ENCODE results near the gene INSYN1. TPM values are rescaled to one million over a fixed set of nuclear protein-coding genes. Genes with fewer than 3 reads are reported as not detected.

INSYN1 gene
- total RNA-seq, 2 donors from 2014 or later: not detected

- Mint-ChIP-seq H3K4me3 (peak overlapping the region; percentile 59 to 65), H3K9me3 (no peaks in the 10 kb centered on the region), H3K36me3 (ENCODE audit: insufficient read depth in 2 of 2) (no peaks in the 10 kb centered on the region), H3K27ac (no peak overlapping the region), H3K4me1 (ENCODE audit: low read depth) (peaks cover 31% of the 10 kb centered on the region), H3K27me3 (ENCODE audit: low read depth) (peaks cover 76% of the 10 kb centered on the region)
- ATAC-seq (replicated peaks in 1 of 2) (no peak), DNase-seq (no peak)
Observed at GRCh38 chr15:73696641-73697001, 56.5 kb downstream of the INSYN1 start.

- Mint-ChIP-seq H3K4me1 (ENCODE audit: low read depth) (peaks cover 31% of the 10 kb centered on the region), H3K27me3 (ENCODE audit: low read depth) (peaks cover 71% of the 10 kb centered on the region), H3K4me3 (peak overlapping the region; percentile 59 to 65), H3K9me3 (no peaks in the 10 kb centered on the region), H3K27ac (no peak overlapping the region), H3K36me3 (ENCODE audit: insufficient read depth in 2 of 2) (no peaks in the 10 kb centered on the region)
- ATAC-seq (replicated peaks in 1 of 2): no peak
- no peak for DNase-seq
Observed at GRCh38 chr15:73695773-73696640, 57.1 kb downstream of the INSYN1 start.

GRCh38 chr15:73694419-73694818, 58.7 kb downstream of the INSYN1 start:
- Mint-ChIP-seq H3K27me3 (ENCODE audit: low read depth) (peaks cover 63% of the 10 kb centered on the region), H3K4me1 (ENCODE audit: low read depth) (peaks cover 23% of the 10 kb centered on the region)

GRCh38 chr15:73691396-73691795, 61.8 kb downstream of the INSYN1 start:
- no peak for DNase-seq
- Mint-ChIP-seq H3K36me3 (ENCODE audit: insufficient read depth in 2 of 2) (no peaks in the 10 kb centered on the region), H3K9me3 (no peaks in the 10 kb centered on the region), H3K27ac (no peak overlapping the region), H3K27me3 (ENCODE audit: low read depth) (peaks cover 56% of the 10 kb centered on the region), H3K4me3 (no peak overlapping the region), H3K4me1 (ENCODE audit: low read depth) (peaks cover 2% of the 10 kb centered on the region)
- peak in 1 of 2 donors; percentile 30 for ATAC-seq (replicated peaks in 1 of 2)

More at GRCh38 chr15:73694419-73694818, 58.7 kb downstream of the INSYN1 start:
- Mint-ChIP-seq H3K4me3 (no peak overlapping the region), H3K9me3 (no peaks in the 10 kb centered on the region), H3K27ac (no peak overlapping the region), H3K36me3 (ENCODE audit: insufficient read depth in 2 of 2) (no peaks in the 10 kb centered on the region)
- DNase-seq: no peak
- no peak for ATAC-seq (replicated peaks in 1 of 2)

GRCh38 chr15:73688455-73688854, 64.7 kb downstream of the INSYN1 start:
- DNase-seq (no peak), ATAC-seq (replicated peaks in 1 of 2) (no peak)
- H3K27me3 Mint-ChIP-seq (ENCODE audit: low read depth): peaks cover 49% of the 10 kb centered on the region
- peaks cover 10% of the 10 kb centered on the region for H3K4me1 Mint-ChIP-seq (ENCODE audit: low read depth)
- H3K36me3 Mint-ChIP-seq (ENCODE audit: insufficient read depth in 2 of 2): no peaks in the 10 kb centered on the region
- H3K9me3 Mint-ChIP-seq: no peaks in the 10 kb centered on the region
- no peak overlapping the region for H3K4me3 Mint-ChIP-seq
- no peak overlapping the region for H3K27ac Mint-ChIP-seq

GRCh38 chr15:73687351-73687750, 65.8 kb downstream of the INSYN1 start:
- Mint-ChIP-seq H3K4me1 (ENCODE audit: low read depth) (peaks cover 21% of the 10 kb centered on the region), H3K27me3 (ENCODE audit: low read depth) (peaks cover 51% of the 10 kb centered on the region), H3K27ac (no peak overlapping the region), H3K4me3 (no peak overlapping the region), H3K9me3 (no peaks in the 10 kb centered on the region), H3K36me3 (ENCODE audit: insufficient read depth in 2 of 2) (no peaks in the 10 kb centered on the region)
- DNase-seq (no peak), ATAC-seq (replicated peaks in 1 of 2) (no peak)

- no peak for ATAC-seq (replicated peaks in 1 of 2)
- H3K27ac Mint-ChIP-seq: no peak overlapping the region
- peaks cover 26% of the 10 kb centered on the region for H3K4me1 Mint-ChIP-seq (ENCODE audit: low read depth)
- no peaks in the 10 kb centered on the region for H3K36me3 Mint-ChIP-seq (ENCODE audit: insufficient read depth in 2 of 2)
- H3K9me3 Mint-ChIP-seq: no peaks in the 10 kb centered on the region
- no peak overlapping the region for H3K4me3 Mint-ChIP-seq
- H3K27me3 Mint-ChIP-seq (ENCODE audit: low read depth): peaks cover 56% of the 10 kb centered on the region
- DNase-seq: no peak
Observed at GRCh38 chr15:73686781-73687256, 66.3 kb downstream of the INSYN1 start.

GRCh38 chr15:73685981-73686380, 67.2 kb downstream of the INSYN1 start:
- Mint-ChIP-seq H3K9me3 (no peaks in the 10 kb centered on the region), H3K4me3 (peak overlapping the region; percentile 37 to 73), H3K27me3 (ENCODE audit: low read depth) (peaks cover 65% of the 10 kb centered on the region), H3K4me1 (ENCODE audit: low read depth) (peaks cover 32% of the 10 kb centered on the region), H3K27ac (no peak overlapping the region), H3K36me3 (ENCODE audit: insufficient read depth in 2 of 2) (no peaks in the 10 kb centered on the region)
- DNase-seq (no peak), ATAC-seq (replicated peaks in 1 of 2) (no peak)

Other genes starting within 250 kb of the INSYN1 start
- 10 to 100 TPM; 31.6 to 51.0 TPM for gene NPTN, start 120.0 kb downstream of the INSYN1 start, total RNA-seq
- 1 to 10 TPM in 1 of 2 donors, under 1 TPM in 1; 0.67 to 2.8 TPM for gene CD276, start 69.0 kb downstream of the INSYN1 start, total RNA-seq
- gene TBC1D21, start 120.2 kb upstream of the INSYN1 start, total RNA-seq: not detected
- 1 to 10 TPM; 1.9 to 2.5 TPM for gene LOXL1, start 173.1 kb upstream of the INSYN1 start, total RNA-seq
- gene STOML1, start 238.9 kb upstream of the INSYN1 start, total RNA-seq: 10 to 100 TPM in 1 of 2 donors, 1 to 10 TPM in 1; 7.2 to 15.1 TPM
- 10 to 100 TPM; 70.9 to 71.6 TPM for gene PML, start 241.4 kb upstream of the INSYN1 start, total RNA-seq

All from activated T-cell treated with anti-CD3 and anti-CD28 coated beads, Interleukin-2, amount 50 U/mL, for 72 hours (primary cell).